Type B pancreatic cell (in vitro differentiated cells): ENCODE measurements around the gene COL17A1. TPM values are rescaled to one million over a fixed set of nuclear protein-coding genes. Genes with fewer than 3 reads are reported as not detected.

Experiments
- DNase-seq: peaks from one replicate; pipeline ENCODE4 v3.0.0; 2021; ENCODE audit warnings: mixed read lengths; ENCODE audit not compliant: unreplicated experiment; ENCODE audit errors: extremely low spot score
- H3K27ac Mint-ChIP-seq: 2 replicates; pipeline ENCODE4 v1.8.0; 2021; ENCODE audit warnings: mild to moderate bottlenecking, mixed read lengths
- H3K27me3 Mint-ChIP-seq: 2 replicates; pipeline ENCODE4 v1.8.0; 2021; ENCODE audit warnings: mixed read lengths
- H3K36me3 Mint-ChIP-seq: 2 replicates; pipeline ENCODE4 v1.8.0; 2021; ENCODE audit warnings: mixed read lengths
- H3K4me1 Mint-ChIP-seq: one replicate; pipeline ENCODE4 v1.8.0; 2021; ENCODE audit warnings: mixed read lengths; ENCODE audit not compliant: unreplicated experiment
- H3K4me3 Mint-ChIP-seq: 2 replicates; pipeline ENCODE4 v1.8.0; 2021; ENCODE audit warnings: mild to moderate bottlenecking, mixed read lengths
- H3K9me3 Mint-ChIP-seq: 2 replicates; pipeline ENCODE4 v1.8.0; 2021; ENCODE audit warnings: mixed read lengths
- microRNA-seq: library from miRNA; unstranded; fragments of <30 nt; microRNA quantifications from one replicate; pipeline ENCODE4, GENCODE V29; 2020
- total RNA-seq: library from RNA; stranded (reverse); gene quantifications from 2 replicates; pipeline ENCODE4 v1.2.1, GENCODE V29; 2021; ENCODE audit warnings: low replicate concordance
- TF ChIP-seq, protein P1 (sequence below): fragments of 200-600 bp; sonication (generic); conservative IDR thresholded peaks from 2 replicates; pipeline ENCODE4 v1.5.0; 2021; ENCODE audit warnings: antibody characterized with exemption, mild to moderate bottlenecking

COL17A1 gene
- total RNA-seq, 1 donor from 2014 or later = 14.5 TPM

DNA sequence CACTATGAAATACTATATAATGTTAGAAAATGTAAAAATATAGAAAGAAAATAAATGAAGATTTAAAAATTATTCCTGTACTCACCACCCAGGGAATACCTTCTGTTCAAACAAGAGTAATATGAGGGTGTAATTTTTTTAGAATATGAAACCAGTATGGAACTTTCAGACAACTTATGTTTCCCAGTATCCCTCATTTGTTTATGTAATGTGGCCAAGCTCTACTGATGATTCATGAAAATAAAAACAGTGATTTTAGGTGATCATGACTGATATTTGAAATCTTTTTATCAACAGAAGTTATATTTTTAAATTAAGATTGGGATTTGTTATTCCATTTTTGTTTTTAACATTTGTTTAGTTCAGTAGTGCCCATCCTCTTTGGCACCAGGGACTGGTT lies 100.0 kb downstream of the COL17A1 start:
- no peak overlapping the region for H3K27ac Mint-ChIP-seq

DNA sequence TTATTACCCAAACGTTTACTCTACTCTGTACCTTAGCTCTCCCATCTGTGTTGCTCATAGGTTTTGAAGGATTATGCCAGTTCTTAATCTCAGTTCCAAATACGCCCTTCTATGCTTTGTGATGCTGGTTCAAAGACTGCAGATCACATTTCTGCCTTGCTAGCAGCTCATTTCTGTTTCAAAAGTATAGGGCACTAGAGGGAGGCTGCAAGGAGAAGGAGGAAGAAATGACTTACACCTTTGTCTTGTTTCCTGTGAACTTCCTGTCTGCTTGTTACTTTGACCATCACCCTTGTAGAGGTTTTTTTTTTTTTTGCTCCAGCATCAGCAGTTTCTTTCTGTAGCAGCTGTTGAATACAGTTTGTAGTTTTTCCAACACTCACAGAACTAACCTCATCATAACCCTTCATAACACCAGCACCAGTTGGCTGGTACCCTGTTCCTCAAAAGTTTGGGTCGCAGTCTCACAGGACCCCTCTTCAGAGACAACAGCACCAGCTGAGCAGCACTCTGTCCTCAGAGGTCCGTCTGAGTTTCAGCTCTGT lies 102.2 kb downstream of the COL17A1 start:
- Mint-ChIP-seq H3K27ac (peak overlapping the region; percentile 8), H3K9me3 (no peaks in the 10 kb centered on the region), H3K4me3 (peak overlapping the region; percentile 16), H3K4me1 (peaks cover 36% of the 10 kb centered on the region), H3K36me3 (peaks cover 21% of the 10 kb centered on the region), H3K27me3 (no peaks in the 10 kb centered on the region)
- TF ChIP-seq, protein P1, sequence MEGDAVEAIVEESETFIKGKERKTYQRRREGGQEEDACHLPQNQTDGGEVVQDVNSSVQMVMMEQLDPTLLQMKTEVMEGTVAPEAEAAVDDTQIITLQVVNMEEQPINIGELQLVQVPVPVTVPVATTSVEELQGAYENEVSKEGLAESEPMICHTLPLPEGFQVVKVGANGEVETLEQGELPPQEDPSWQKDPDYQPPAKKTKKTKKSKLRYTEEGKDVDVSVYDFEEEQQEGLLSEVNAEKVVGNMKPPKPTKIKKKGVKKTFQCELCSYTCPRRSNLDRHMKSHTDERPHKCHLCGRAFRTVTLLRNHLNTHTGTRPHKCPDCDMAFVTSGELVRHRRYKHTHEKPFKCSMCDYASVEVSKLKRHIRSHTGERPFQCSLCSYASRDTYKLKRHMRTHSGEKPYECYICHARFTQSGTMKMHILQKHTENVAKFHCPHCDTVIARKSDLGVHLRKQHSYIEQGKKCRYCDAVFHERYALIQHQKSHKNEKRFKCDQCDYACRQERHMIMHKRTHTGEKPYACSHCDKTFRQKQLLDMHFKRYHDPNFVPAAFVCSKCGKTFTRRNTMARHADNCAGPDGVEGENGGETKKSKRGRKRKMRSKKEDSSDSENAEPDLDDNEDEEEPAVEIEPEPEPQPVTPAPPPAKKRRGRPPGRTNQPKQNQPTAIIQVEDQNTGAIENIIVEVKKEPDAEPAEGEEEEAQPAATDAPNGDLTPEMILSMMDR = no peak
- no peak for DNase-seq

More for the DNA sequence above, 100.0 kb downstream of the COL17A1 start:
- H3K4me3 Mint-ChIP-seq = no peak overlapping the region
- H3K27me3 Mint-ChIP-seq = no peaks in the 10 kb centered on the region
- no peak for DNase-seq
- peaks cover 20% of the 10 kb centered on the region for H3K36me3 Mint-ChIP-seq
- H3K9me3 Mint-ChIP-seq = no peaks in the 10 kb centered on the region
- TF ChIP-seq, protein P1 = no peak
- peaks cover 26% of the 10 kb centered on the region for H3K4me1 Mint-ChIP-seq

DNA sequence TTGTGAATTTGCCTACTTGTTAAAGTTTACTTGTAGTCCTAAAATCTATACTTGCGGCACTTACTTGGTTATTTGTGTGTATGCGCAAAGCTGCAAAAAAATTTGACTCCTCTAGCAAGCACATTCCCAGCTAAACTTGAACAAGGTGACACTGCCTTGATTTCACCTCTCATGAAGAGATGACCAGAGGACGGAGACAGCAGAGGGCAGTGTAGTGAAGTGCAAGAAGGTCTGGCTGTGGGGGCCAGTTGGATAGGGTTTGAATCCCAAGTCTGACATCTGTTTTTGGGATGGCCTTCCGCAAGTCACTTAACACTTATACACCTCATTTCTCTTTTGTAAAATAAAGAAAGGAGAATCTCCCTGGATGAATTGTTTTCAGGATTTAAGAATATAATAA lies 103.0 kb downstream of the COL17A1 start:
- peaks cover 21% of the 10 kb centered on the region for H3K36me3 Mint-ChIP-seq
- no peaks in the 10 kb centered on the region for H3K27me3 Mint-ChIP-seq
- no peak overlapping the region for H3K4me3 Mint-ChIP-seq
- peaks cover 31% of the 10 kb centered on the region for H3K4me1 Mint-ChIP-seq
- no peak overlapping the region for H3K27ac Mint-ChIP-seq
- no peak for DNase-seq
- no peaks in the 10 kb centered on the region for H3K9me3 Mint-ChIP-seq
- TF ChIP-seq, protein P1 = peak; percentile 42

Small RNA genes within 50 kb of the gene (microRNA-seq; reads per million reads assigned to microRNA genes)
- not detected for gene MIR936

Other genes starting within 250 kb of the COL17A1 start
- gene SH3PXD2A, start 230.3 kb downstream of the COL17A1 start, total RNA-seq = 22.3 and 38.6 TPM in 2 replicates
- 33.0 and 75.1 TPM in 2 replicates for gene STN1, start 167.7 kb downstream of the COL17A1 start, total RNA-seq
- 61.6 and 134 TPM in 2 replicates for gene SLK, start 118.7 kb downstream of the COL17A1 start, total RNA-seq
- gene SFR1, start 36.3 kb upstream of the COL17A1 start, total RNA-seq = 9.1 and 11.6 TPM in 2 replicates
- 1.6 and 7.6 TPM in 2 replicates for gene CFAP43, start 146.5 kb upstream of the COL17A1 start, total RNA-seq
- 74.1 and 79.2 TPM in 2 replicates for gene GSTO1, start 169.0 kb upstream of the COL17A1 start, total RNA-seq
- gene GSTO2, start 183.3 kb upstream of the COL17A1 start, total RNA-seq = 2.8 and 8.2 TPM in 2 replicates